A673 (cell line): ENCODE data around the gene NLRP10.

Experiments
- EZH2 ChIP-seq: fragments of 200-600 bp; sonication (generic); IDR thresholded peaks from 2 replicates; pipeline ENCODE4 v1.6.1; 2017; ENCODE audit warnings: borderline replicate concordance, low read depth, mild to moderate bottlenecking, mixed read lengths, antibody characterized with exemption, low read length; ENCODE audit not compliant: poor library complexity, severe bottlenecking
- TF ChIP-seq, protein P1 (sequence below): fragments of 300-800, 200-600 bp; sonication (generic); conservative IDR thresholded peaks from 2 replicates; pipeline ENCODE4 v1.5.1; 2017; ENCODE audit warnings: low read depth, mild to moderate bottlenecking, antibody characterized with exemption, low read length, moderate library complexity, mixed read lengths

GRCh38 chr11:7981619-7982157, 16.4 kb upstream of the NLRP10 start:
- TF ChIP-seq, protein P1, sequence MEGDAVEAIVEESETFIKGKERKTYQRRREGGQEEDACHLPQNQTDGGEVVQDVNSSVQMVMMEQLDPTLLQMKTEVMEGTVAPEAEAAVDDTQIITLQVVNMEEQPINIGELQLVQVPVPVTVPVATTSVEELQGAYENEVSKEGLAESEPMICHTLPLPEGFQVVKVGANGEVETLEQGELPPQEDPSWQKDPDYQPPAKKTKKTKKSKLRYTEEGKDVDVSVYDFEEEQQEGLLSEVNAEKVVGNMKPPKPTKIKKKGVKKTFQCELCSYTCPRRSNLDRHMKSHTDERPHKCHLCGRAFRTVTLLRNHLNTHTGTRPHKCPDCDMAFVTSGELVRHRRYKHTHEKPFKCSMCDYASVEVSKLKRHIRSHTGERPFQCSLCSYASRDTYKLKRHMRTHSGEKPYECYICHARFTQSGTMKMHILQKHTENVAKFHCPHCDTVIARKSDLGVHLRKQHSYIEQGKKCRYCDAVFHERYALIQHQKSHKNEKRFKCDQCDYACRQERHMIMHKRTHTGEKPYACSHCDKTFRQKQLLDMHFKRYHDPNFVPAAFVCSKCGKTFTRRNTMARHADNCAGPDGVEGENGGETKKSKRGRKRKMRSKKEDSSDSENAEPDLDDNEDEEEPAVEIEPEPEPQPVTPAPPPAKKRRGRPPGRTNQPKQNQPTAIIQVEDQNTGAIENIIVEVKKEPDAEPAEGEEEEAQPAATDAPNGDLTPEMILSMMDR = no peak
- no peak for TF ChIP-seq EZH2
